Fibroblast of villous mesenchyme (primary cell): ENCODE data around the gene GNS. TPM values are rescaled to one million over a fixed set of nuclear protein-coding genes. Genes with fewer than 3 reads are reported as not detected.

Source experiments
- DNase-seq: peaks from one replicate; pipeline ENCODE4 v3.0.0-alpha.2; 2010; ENCODE audit warnings: low read depth
- H3K4me3 ChIP-seq: 2 replicates; pipeline ENCODE4 v1.5.1; 2011; ENCODE audit warnings: low read depth, mild to moderate bottlenecking, low read length
- CTCF ChIP-seq: IDR thresholded peaks from 2 replicates; pipeline ENCODE4 v1.5.1; 2012; ENCODE audit warnings: low read depth, mild to moderate bottlenecking, low read length; ENCODE audit not compliant: insufficient read depth
- total RNA-seq: library from RNA; depleted of rRNA; stranded (reverse); fragments of >200 nt; gene quantifications from 2 replicates; pipeline ENCODE4 v1.2.3, GENCODE V29; 2012

The GNS gene
- total RNA-seq, 1 donor = 166 TPM

GRCh38 chr12:64739778-64740177 is 19.4 kb downstream of the GNS start:
- H3K4me3 ChIP-seq = no peak overlapping the region
- no peak for TF ChIP-seq CTCF
- peak; percentile 19 for DNase-seq

- TF ChIP-seq CTCF = no peak
- no peak overlapping the region for H3K4me3 ChIP-seq
- no peak for DNase-seq
Measured at GRCh38 chr12:64737539-64737938, 21.7 kb downstream of the GNS start.

- no peak for TF ChIP-seq CTCF
- no peak overlapping the region for H3K4me3 ChIP-seq
- DNase-seq = no peak
Measured at GRCh38 chr12:64736771-64737170, 22.4 kb downstream of the GNS start.

- DNase-seq = no peak
- H3K4me3 ChIP-seq = no peak overlapping the region
- TF ChIP-seq CTCF = no peak
Measured at GRCh38 chr12:64735442-64735841, 23.8 kb downstream of the GNS start.

- TF ChIP-seq CTCF = no peak
- H3K4me3 ChIP-seq = no peak overlapping the region
- DNase-seq = no peak
Measured at GRCh38 chr12:64733857-64734256, 25.3 kb downstream of the GNS start.

GRCh38 chr12:64731683-64732082 is 27.5 kb downstream of the GNS start:
- DNase-seq = no peak
- no peak overlapping the region for H3K4me3 ChIP-seq
- TF ChIP-seq CTCF = no peak

- no peak for DNase-seq
- no peak overlapping the region for H3K4me3 ChIP-seq
- no peak for TF ChIP-seq CTCF
Measured at GRCh38 chr12:64730588-64730969, 28.6 kb downstream of the GNS start.
